Osteocyte (in vitro differentiated cells): ENCODE measurements around the gene ARHGAP9. TPM values are rescaled to one million over a fixed set of nuclear protein-coding genes. Genes with fewer than 3 reads are reported as not detected.

ENCODE experiments used
- DNase-seq: peaks from one replicate; pipeline ENCODE4 v3.0.0; 2021; ENCODE audit warnings: mixed read lengths; ENCODE audit not compliant: unreplicated experiment; ENCODE audit errors: extremely low spot score
- H3K27ac Mint-ChIP-seq: one replicate; pipeline ENCODE4 v1.8.0; 2021; ENCODE audit warnings: mild to moderate bottlenecking, mixed read lengths; ENCODE audit not compliant: unreplicated experiment
- H3K27me3 Mint-ChIP-seq: one replicate; pipeline ENCODE4 v1.8.0; 2021; ENCODE audit warnings: mixed read lengths; ENCODE audit not compliant: unreplicated experiment
- H3K36me3 Mint-ChIP-seq: one replicate; pipeline ENCODE4 v1.8.0; 2021; ENCODE audit warnings: mixed read lengths; ENCODE audit not compliant: unreplicated experiment
- H3K4me1 Mint-ChIP-seq: one replicate; pipeline ENCODE4 v1.8.0; 2021; ENCODE audit warnings: mixed read lengths; ENCODE audit not compliant: unreplicated experiment
- H3K4me3 Mint-ChIP-seq: one replicate; pipeline ENCODE4 v1.8.0; 2021; ENCODE audit warnings: mild to moderate bottlenecking, moderate library complexity, mixed read lengths; ENCODE audit not compliant: unreplicated experiment
- H3K9me3 Mint-ChIP-seq: one replicate; pipeline ENCODE4 v1.8.0; 2021; ENCODE audit warnings: mixed read lengths; ENCODE audit not compliant: unreplicated experiment
- CTCF ChIP-seq: fragments of 200-600 bp; sonication (generic); IDR thresholded peaks from 2 replicates; pipeline ENCODE4 v1.5.0; 2021; ENCODE audit warnings: antibody characterized with exemption, mild to moderate bottlenecking, moderate library complexity
- total RNA-seq: library from RNA; stranded (reverse); gene quantifications from 2 replicates; pipeline ENCODE4 v1.2.1, GENCODE V29; 2021

The ARHGAP9 gene
- total RNA-seq, 1 donor from 2014 or later: 1.5 TPM

- Mint-ChIP-seq H3K9me3 (no peaks in the 10 kb centered on the region), H3K36me3 (no peaks in the 10 kb centered on the region), H3K4me3 (no peak overlapping the region), H3K27me3 (peaks cover 41% of the 10 kb centered on the region), H3K27ac (no peak overlapping the region), H3K4me1 (peaks cover 8% of the 10 kb centered on the region)
- no peak for DNase-seq
- TF ChIP-seq CTCF: no peak
Measured at GRCh38 chr12:57472391-57472790, 7.3 kb downstream of the ARHGAP9 start.

GRCh38 chr12:57471661-57472060 is 8.0 kb downstream of the ARHGAP9 start:
- TF ChIP-seq CTCF: no peak
- no peaks in the 10 kb centered on the region for H3K36me3 Mint-ChIP-seq
- H3K9me3 Mint-ChIP-seq: no peaks in the 10 kb centered on the region
- peaks cover 41% of the 10 kb centered on the region for H3K27me3 Mint-ChIP-seq
- no peak overlapping the region for H3K27ac Mint-ChIP-seq
- H3K4me1 Mint-ChIP-seq: peaks cover 8% of the 10 kb centered on the region
- no peak for DNase-seq
- no peak overlapping the region for H3K4me3 Mint-ChIP-seq

- TF ChIP-seq CTCF: no peak
- no peaks in the 10 kb centered on the region for H3K36me3 Mint-ChIP-seq
- H3K27me3 Mint-ChIP-seq: peaks cover 37% of the 10 kb centered on the region
- peaks cover 5% of the 10 kb centered on the region for H3K4me1 Mint-ChIP-seq
- DNase-seq: no peak
- no peaks in the 10 kb centered on the region for H3K9me3 Mint-ChIP-seq
- H3K27ac Mint-ChIP-seq: no peak overlapping the region
- no peak overlapping the region for H3K4me3 Mint-ChIP-seq
Measured at GRCh38 chr12:57470970-57471656, 8.6 kb downstream of the ARHGAP9 start.

GRCh38 chr12:57470286-57470969 is 9.2 kb downstream of the ARHGAP9 start:
- H3K27me3 Mint-ChIP-seq: peaks cover 33% of the 10 kb centered on the region
- H3K4me3 Mint-ChIP-seq: no peak overlapping the region
- no peak for TF ChIP-seq CTCF
- no peak overlapping the region for H3K27ac Mint-ChIP-seq
- no peaks in the 10 kb centered on the region for H3K9me3 Mint-ChIP-seq
- DNase-seq: no peak
- no peaks in the 10 kb centered on the region for H3K36me3 Mint-ChIP-seq
- peaks cover under 1% of the 10 kb centered on the region for H3K4me1 Mint-ChIP-seq
